Measurements from ENCODE around the gene BCAS3. TPM values are rescaled to one million over a fixed set of nuclear protein-coding genes. Genes with fewer than 3 reads are reported as not detected.

BCAS3 gene
- 44.8 TPM for total RNA-seq (ENCODE audit: unreplicated experiment)
- long read RNA-seq, partial matches to known transcripts: 7 of 12 reads
- long read RNA-seq, other reads (novel, unspliced or antisense): 5 of 12 reads

DNA sequence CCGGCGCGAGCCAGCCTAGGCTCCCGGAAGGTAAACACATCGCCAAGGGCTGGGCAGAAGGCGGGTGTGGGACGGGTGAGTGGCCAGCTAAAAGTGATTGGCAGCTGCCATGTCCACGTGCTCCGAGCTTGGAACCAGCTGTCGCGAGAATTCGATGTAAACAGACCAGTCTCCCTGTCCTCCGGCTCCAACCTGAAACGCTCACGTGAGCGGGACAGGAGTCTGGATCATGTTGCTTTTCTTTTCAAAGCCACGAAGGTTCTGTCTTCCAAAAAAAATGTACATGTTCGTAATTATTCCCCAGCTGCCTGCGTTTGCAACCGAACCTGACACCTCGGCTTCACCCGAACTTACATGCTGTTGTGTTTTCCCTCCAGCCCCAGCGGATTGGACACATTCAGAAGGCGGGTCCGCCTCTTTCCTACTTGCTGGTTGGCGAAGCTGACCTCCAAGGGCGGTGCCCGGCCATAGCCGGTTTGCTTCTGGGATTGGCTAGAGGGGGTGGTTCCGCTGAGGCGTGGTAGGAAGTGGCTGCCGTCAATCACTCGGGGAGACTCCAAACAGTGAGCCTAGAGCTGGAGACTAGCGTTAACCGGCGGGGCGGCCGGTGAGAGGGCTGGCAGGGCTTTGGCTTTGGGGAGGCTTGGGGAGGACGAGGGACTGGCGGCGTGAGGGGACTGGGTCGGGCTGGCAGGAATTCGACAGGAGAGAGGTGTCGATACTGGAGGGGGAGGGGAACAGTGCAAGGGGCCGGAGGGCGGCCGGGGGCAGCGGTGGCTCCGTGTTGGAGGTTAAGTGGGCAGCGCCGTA, at the start of gene BCAS3:
Gene BCAS3 (plus strand): TSS at position 544 of the 810 bp plus-strand sequence.
- Mint-ChIP-seq H3K27ac (ENCODE audit: unreplicated experiment) (peak within 1 kb of the TSS; percentile 95), H3K27me3 (ENCODE audit: unreplicated experiment) (peaks cover 4% of the 10 kb centered on the region), H3K4me3 (ENCODE audit: unreplicated experiment) (peak within 1 kb of the TSS; percentile 100), H3K36me3 (ENCODE audit: unreplicated experiment) (no peaks in the 10 kb centered on the region), H3K4me1 (ENCODE audit: low read depth, unreplicated experiment) (peaks cover 6% of the 10 kb centered on the region), H3K9me3 (ENCODE audit: unreplicated experiment) (peaks cover 10% of the 10 kb centered on the region)
- TF ChIP-seq, protein P1, sequence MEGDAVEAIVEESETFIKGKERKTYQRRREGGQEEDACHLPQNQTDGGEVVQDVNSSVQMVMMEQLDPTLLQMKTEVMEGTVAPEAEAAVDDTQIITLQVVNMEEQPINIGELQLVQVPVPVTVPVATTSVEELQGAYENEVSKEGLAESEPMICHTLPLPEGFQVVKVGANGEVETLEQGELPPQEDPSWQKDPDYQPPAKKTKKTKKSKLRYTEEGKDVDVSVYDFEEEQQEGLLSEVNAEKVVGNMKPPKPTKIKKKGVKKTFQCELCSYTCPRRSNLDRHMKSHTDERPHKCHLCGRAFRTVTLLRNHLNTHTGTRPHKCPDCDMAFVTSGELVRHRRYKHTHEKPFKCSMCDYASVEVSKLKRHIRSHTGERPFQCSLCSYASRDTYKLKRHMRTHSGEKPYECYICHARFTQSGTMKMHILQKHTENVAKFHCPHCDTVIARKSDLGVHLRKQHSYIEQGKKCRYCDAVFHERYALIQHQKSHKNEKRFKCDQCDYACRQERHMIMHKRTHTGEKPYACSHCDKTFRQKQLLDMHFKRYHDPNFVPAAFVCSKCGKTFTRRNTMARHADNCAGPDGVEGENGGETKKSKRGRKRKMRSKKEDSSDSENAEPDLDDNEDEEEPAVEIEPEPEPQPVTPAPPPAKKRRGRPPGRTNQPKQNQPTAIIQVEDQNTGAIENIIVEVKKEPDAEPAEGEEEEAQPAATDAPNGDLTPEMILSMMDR (IDR thresholded peaks at IDR 0.05; ENCODE audit: partially characterized antibody, unreplicated experiment): no peak
- peak; percentile 95 for DNase-seq

DNA sequence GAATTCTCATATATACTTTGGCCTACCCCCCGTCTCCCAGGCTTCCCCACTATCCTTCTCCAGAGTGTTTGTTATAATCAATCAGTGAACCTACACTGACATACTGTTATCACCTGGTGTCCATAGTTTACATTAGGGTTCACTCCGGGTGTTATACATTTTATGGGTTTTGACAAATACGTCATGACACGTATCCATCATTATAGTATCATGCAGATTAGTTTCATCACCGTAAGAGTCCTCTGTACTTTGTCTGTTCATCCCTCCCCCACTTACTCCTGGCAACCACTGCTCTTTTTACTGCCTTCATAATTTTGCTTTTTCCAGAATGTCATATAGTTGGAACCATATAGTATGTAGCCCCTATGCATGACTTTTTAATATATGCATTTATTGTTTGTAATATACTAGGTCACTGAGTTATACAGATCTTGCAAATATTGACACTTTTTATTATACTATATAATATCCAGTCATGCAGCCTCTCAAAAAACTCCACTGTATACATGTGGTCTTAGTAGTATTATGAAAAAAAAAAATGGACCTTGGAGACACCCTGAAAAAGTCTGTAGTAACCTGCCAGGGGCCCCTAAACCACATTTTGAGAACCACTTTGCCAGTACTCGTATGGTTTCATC, 49.3 kb upstream of the BCAS3 start:
- Mint-ChIP-seq H3K9me3 (ENCODE audit: unreplicated experiment) (no peaks in the 10 kb centered on the region), H3K36me3 (ENCODE audit: unreplicated experiment) (no peaks in the 10 kb centered on the region), H3K27me3 (ENCODE audit: unreplicated experiment) (peaks cover 1% of the 10 kb centered on the region), H3K4me3 (ENCODE audit: unreplicated experiment) (no peak overlapping the region), H3K27ac (ENCODE audit: unreplicated experiment) (no peak overlapping the region), H3K4me1 (ENCODE audit: low read depth, unreplicated experiment) (peaks cover 2% of the 10 kb centered on the region)
- DNase-seq: no peak
- TF ChIP-seq, protein P1 (IDR thresholded peaks at IDR 0.05; ENCODE audit: partially characterized antibody, unreplicated experiment): no peak

DNA sequence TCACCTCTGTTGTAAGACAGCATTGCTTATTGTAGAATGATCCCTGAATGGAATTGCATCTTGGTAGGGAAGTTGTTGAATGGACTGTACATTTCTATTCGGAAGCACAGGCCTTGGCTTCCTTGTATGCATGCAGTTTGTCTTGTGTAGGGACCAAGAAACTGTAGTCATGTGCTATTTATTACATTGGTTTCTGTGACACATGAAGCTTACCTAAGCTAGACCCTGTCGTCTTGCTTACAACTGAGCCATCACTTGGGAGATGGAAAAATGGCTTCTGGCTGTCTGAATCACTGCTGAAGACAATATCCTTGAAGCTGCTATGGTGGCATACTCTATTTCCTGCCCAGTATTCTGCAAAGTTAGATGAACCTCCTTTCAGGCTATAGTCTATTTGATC, 48.5 kb upstream of the BCAS3 start:
- Mint-ChIP-seq H3K27ac (ENCODE audit: unreplicated experiment) (no peak overlapping the region), H3K27me3 (ENCODE audit: unreplicated experiment) (peaks cover 1% of the 10 kb centered on the region), H3K9me3 (ENCODE audit: unreplicated experiment) (no peaks in the 10 kb centered on the region), H3K4me3 (ENCODE audit: unreplicated experiment) (no peak overlapping the region), H3K36me3 (ENCODE audit: unreplicated experiment) (no peaks in the 10 kb centered on the region), H3K4me1 (ENCODE audit: low read depth, unreplicated experiment) (no peaks in the 10 kb centered on the region)
- DNase-seq: no peak
- TF ChIP-seq, protein P1 (IDR thresholded peaks at IDR 0.05; ENCODE audit: partially characterized antibody, unreplicated experiment): no peak

DNA sequence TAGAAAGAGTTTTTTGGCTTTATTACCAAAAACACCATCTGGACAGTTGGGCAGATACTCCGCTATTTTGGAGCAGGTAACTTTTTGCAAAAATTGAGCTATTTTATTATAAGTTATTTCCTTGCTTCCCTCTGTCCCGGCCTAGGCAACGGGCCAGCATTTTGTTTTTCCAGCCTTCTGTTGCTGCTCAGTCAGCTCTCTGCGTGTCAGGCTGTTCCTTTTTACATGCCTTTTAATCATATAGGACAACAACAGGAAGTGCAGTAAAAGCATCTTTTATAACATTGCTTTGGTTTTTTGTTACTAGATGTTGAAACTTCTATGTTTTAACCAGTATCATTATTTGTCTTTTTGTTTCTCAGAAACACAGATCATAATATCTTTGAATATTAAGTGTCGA, 47.3 kb upstream of the BCAS3 start:
- no peak for DNase-seq
- Mint-ChIP-seq H3K4me1 (ENCODE audit: low read depth, unreplicated experiment) (no peaks in the 10 kb centered on the region), H3K27ac (ENCODE audit: unreplicated experiment) (no peak overlapping the region), H3K36me3 (ENCODE audit: unreplicated experiment) (no peaks in the 10 kb centered on the region), H3K9me3 (ENCODE audit: unreplicated experiment) (no peaks in the 10 kb centered on the region), H3K27me3 (ENCODE audit: unreplicated experiment) (peaks cover 1% of the 10 kb centered on the region), H3K4me3 (ENCODE audit: unreplicated experiment) (no peak overlapping the region)
- TF ChIP-seq, protein P1 (IDR thresholded peaks at IDR 0.05; ENCODE audit: partially characterized antibody, unreplicated experiment): no peak

DNA sequence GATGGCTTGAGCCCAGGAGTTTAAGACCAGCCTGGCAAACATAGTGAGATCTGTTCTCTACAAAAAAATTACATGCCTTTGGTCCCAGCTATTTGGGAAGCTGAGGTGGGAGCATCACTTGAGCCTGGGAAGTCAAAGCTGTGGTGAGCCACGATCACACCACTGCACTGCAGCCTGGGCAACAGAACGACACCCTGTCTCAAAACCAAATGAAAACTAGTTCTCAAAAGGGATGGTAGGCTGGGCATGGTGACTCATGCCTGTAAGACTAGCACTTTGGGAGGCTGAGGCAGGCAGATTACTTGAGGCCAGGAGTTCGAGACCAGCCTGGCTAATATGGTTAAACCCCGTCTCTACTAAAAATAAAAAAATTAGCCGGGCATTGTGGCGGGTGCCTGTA, 46.5 kb upstream of the BCAS3 start:
- TF ChIP-seq, protein P1 (IDR thresholded peaks at IDR 0.05; ENCODE audit: partially characterized antibody, unreplicated experiment): no peak
- Mint-ChIP-seq H3K9me3 (ENCODE audit: unreplicated experiment) (no peaks in the 10 kb centered on the region), H3K4me1 (ENCODE audit: low read depth, unreplicated experiment) (no peaks in the 10 kb centered on the region), H3K27me3 (ENCODE audit: unreplicated experiment) (peaks cover 1% of the 10 kb centered on the region), H3K36me3 (ENCODE audit: unreplicated experiment) (no peaks in the 10 kb centered on the region), H3K27ac (ENCODE audit: unreplicated experiment) (no peak overlapping the region), H3K4me3 (ENCODE audit: unreplicated experiment) (no peak overlapping the region)
- DNase-seq: no peak

All from glutamatergic neuron (in vitro differentiated cells).